ENCODE measurements around the gene CLIP1.

CLIP1 gene

GRCh38 chr12:122244565-122245371 is 177.7 kb downstream of the CLIP1 start:
- DNase-seq: no peak

- DNase-seq: no peak
Observed at GRCh38 chr12:122243965-122244364, 178.5 kb downstream of the CLIP1 start.

- no peak for DNase-seq
Observed at GRCh38 chr12:122238861-122239260, 183.6 kb downstream of the CLIP1 start.

- DNase-seq: no peak
Observed at GRCh38 chr12:122235741-122236140, 186.7 kb downstream of the CLIP1 start.

GRCh38 chr12:122232691-122233090 is 189.8 kb downstream of the CLIP1 start:
- no peak for DNase-seq

GRCh38 chr12:122230798-122231197 is 191.7 kb downstream of the CLIP1 start:
- no peak for DNase-seq

- no peak for DNase-seq
Observed at GRCh38 chr12:122228092-122228491, 194.4 kb downstream of the CLIP1 start.

- peak; percentile 39 for DNase-seq
Observed at GRCh38 chr12:122227341-122227740, 195.1 kb downstream of the CLIP1 start.

- no peak for DNase-seq
Observed at GRCh38 chr12:122226366-122227125, 195.9 kb downstream of the CLIP1 start.

- DNase-seq: peak; percentile 99
Observed at GRCh38 chr12:122225683-122226365, 196.6 kb downstream of the CLIP1 start, which contains the start of gene DIABLO. TSS of gene DIABLO (minus strand) at chr12:122226052. CDS start at chr12:122226014, 38 bp downstream.

Data from effector CD8-positive, alpha-beta T cell (primary cell).